Mucosa of rectum (tissue), 2 donors: ENCODE data around the gene SETD2.

Experiments
- H3K27ac ChIP-seq, 2 donors: one replicate each; pipeline ENCODE4 v1.7.0; 2013; ENCODE audit warnings: inconsistent platforms in 2 of 2, low read depth in 2 of 2, low read length in 2 of 2
- H3K27me3 ChIP-seq, 2 donors: one replicate each; pipeline ENCODE4 v1.7.0; 2013; ENCODE audit warnings: low read length in 2 of 2; ENCODE audit not compliant: control insufficient read depth in 2 of 2, insufficient read depth in 2 of 2
- H3K36me3 ChIP-seq, 2 donors: one replicate each; pipeline ENCODE4 v1.7.0; 2013; ENCODE audit warnings: low read length in 2 of 2; ENCODE audit not compliant: control insufficient read depth in 2 of 2, insufficient read depth in 2 of 2
- H3K4me1 ChIP-seq, 2 donors: one replicate each; pipeline ENCODE4 v1.7.0; 2013; ENCODE audit warnings: low read length in 2 of 2, mild to moderate bottlenecking in 1 of 2; ENCODE audit not compliant: control insufficient read depth in 2 of 2, insufficient read depth in 2 of 2
- H3K4me3 ChIP-seq, 2 donors: one replicate each; pipeline ENCODE4 v1.7.0; 2013; ENCODE audit warnings: low read length in 2 of 2
- H3K9ac ChIP-seq, 2 donors: one replicate each; pipeline ENCODE4 v1.7.0; 2013; ENCODE audit warnings: low read length in 2 of 2, low read depth in 1 of 2, mild to moderate bottlenecking in 1 of 2
- H3K9me3 ChIP-seq, 2 donors: one replicate each; pipeline ENCODE4 v1.7.0; 2013; ENCODE audit warnings: low read length in 2 of 2; ENCODE audit not compliant: control insufficient read depth in 2 of 2
- donor health status: healthy.
- donor health status: Normal muscosa, but diverticular disease.

SETD2 gene

GRCh38 chr3:46987743-46988401 lies 176.0 kb downstream of the SETD2 start:
- H3K9me3 ChIP-seq: no peaks in the 10 kb centered on the region
- H3K27me3 ChIP-seq: no peaks in the 10 kb centered on the region
- peak overlapping the region in 1 of 2 donors; percentile 30 for H3K9ac ChIP-seq
- peaks cover 8% of the 10 kb centered on the region in 2 donors for H3K36me3 ChIP-seq
- peaks cover 21 to 33% of the 10 kb centered on the region in 2 donors for H3K4me1 ChIP-seq
- peak overlapping the region; percentile 56 to 71 for H3K27ac ChIP-seq
- peak overlapping the region; percentile 42 to 49 for H3K4me3 ChIP-seq

GRCh38 chr3:46987319-46987742 lies 176.6 kb downstream of the SETD2 start:
- Histone ChIP-seq H3K4me1 (peaks cover 25 to 39% of the 10 kb centered on the region in 2 donors), H3K27me3 (no peaks in the 10 kb centered on the region), H3K36me3 (peaks cover 5 to 8% of the 10 kb centered on the region in 2 donors), H3K4me3 (peak overlapping the region; percentile 3 to 49), H3K9ac (peak overlapping the region in 1 of 2 donors; percentile 39), H3K27ac (peak overlapping the region; percentile 56 to 71), H3K9me3 (no peaks in the 10 kb centered on the region)

DNA sequence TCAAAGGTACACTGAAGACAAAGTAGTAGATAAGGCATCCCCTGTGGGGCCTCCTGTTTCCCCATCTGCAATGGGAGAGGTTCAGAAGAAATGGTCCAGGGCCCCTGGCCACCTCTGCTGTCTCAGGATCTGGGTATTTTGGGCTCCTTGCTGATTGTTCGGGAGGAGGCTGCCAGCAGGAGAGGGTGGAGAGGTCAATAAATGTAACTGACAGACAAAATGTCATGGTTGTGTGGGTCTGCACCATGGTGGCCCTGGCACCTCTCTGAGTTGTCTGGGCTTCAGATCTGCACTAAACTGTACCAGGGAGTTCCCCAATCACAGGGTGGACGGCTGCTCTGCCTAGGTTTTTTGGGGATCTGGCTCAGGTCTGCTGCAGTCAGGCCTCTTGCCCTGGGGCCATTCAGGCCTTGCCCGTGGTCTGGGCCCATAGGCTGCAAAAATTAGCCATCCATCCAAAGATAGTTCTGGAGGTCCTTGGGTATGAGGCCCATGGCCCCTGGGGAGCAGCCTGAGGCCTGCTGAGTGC lies 177.1 kb downstream of the SETD2 start:
- Histone ChIP-seq H3K9me3 (no peaks in the 10 kb centered on the region), H3K27me3 (no peaks in the 10 kb centered on the region), H3K27ac (peak overlapping the region; percentile 56 to 71), H3K36me3 (peaks cover 5 to 8% of the 10 kb centered on the region in 2 donors), H3K4me3 (peak overlapping the region; percentile 3 to 49), H3K9ac (peak overlapping the region in 1 of 2 donors; percentile 39), H3K4me1 (peaks cover 28 to 42% of the 10 kb centered on the region in 2 donors)

GRCh38 chr3:46986055-46986730 lies 177.7 kb downstream of the SETD2 start:
- Histone ChIP-seq H3K9me3 (no peaks in the 10 kb centered on the region), H3K9ac (peak overlapping the region; percentile 0 to 8), H3K4me1 (peaks cover 33 to 48% of the 10 kb centered on the region in 2 donors), H3K27me3 (no peaks in the 10 kb centered on the region), H3K4me3 (no peak overlapping the region), H3K27ac (peak overlapping the region in 1 of 2 donors; percentile 24), H3K36me3 (peaks cover 3 to 5% of the 10 kb centered on the region in 2 donors)

- Histone ChIP-seq H3K36me3 (peaks cover 3 to 5% of the 10 kb centered on the region in 2 donors), H3K9ac (peak overlapping the region in 1 of 2 donors; percentile 8), H3K4me1 (peaks cover 37 to 51% of the 10 kb centered on the region in 2 donors), H3K9me3 (no peaks in the 10 kb centered on the region), H3K27ac (peak overlapping the region in 1 of 2 donors; percentile 24), H3K4me3 (no peak overlapping the region), H3K27me3 (no peaks in the 10 kb centered on the region)
Observed at GRCh38 chr3:46985588-46985987, 178.3 kb downstream of the SETD2 start.

DNA sequence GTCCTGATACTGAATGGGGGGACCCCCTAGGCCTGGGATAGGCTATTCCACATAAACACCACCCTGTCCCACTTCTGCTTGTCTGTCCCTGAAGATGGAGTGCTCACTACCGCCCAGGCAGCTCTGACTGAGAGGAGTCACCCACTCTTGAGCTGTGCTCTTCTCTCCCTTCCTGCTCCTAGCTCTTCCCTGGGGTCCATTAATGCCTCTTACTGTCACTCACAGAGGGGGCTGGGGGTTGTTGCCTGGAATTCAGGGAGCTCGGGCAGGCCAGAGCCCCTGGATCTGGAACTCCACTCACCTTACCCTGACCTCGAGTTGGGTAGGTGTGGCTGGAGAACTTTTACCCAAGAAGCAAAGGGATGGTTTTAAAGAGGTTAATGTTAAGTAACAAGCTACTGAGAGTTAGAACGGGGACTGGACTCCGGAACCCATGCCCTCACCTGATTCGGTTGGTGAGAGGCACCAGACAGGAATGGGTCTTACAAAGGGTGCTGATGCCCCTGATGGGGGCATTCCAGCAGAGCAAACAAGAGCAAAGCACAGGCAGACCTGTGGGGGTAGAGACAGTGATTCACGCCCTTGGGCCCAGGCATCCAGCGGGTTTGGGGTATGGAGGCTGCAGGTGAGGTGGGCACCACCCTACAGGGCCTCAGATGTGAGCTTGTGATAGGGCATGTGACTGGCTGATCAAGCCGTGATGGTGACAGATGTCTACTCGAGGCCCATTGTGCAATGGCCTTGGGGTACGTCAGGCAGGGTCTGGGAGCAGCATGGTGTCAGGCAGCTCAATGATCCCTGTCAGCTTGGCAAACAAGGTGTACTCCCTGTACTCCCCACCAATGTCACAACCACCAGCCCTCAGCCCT lies 179.1 kb downstream of the SETD2 start:
- H3K9me3 ChIP-seq: no peaks in the 10 kb centered on the region
- no peak overlapping the region for H3K27ac ChIP-seq
- H3K4me3 ChIP-seq: no peak overlapping the region
- peaks cover 43 to 56% of the 10 kb centered on the region in 2 donors for H3K4me1 ChIP-seq
- H3K36me3 ChIP-seq: peaks cover 3 to 4% of the 10 kb centered on the region in 2 donors
- no peak overlapping the region for H3K9ac ChIP-seq
- no peaks in the 10 kb centered on the region for H3K27me3 ChIP-seq

GRCh38 chr3:46982546-46982945 lies 181.4 kb downstream of the SETD2 start:
- peak overlapping the region; percentile 84 to 89 for H3K27ac ChIP-seq
- no peaks in the 10 kb centered on the region for H3K9me3 ChIP-seq
- H3K27me3 ChIP-seq: no peaks in the 10 kb centered on the region
- H3K36me3 ChIP-seq: no peaks in the 10 kb centered on the region
- H3K9ac ChIP-seq: peak overlapping the region; percentile 55 to 56
- H3K4me1 ChIP-seq: peaks cover 42 to 58% of the 10 kb centered on the region in 2 donors
- peak overlapping the region in 1 of 2 donors; percentile 2 for H3K4me3 ChIP-seq

GRCh38 chr3:46981932-46982471 lies 181.9 kb downstream of the SETD2 start:
- H3K9me3 ChIP-seq: no peaks in the 10 kb centered on the region
- H3K4me3 ChIP-seq: peak overlapping the region; percentile 30 to 63
- H3K27me3 ChIP-seq: no peaks in the 10 kb centered on the region
- peak overlapping the region; percentile 49 to 64 for H3K9ac ChIP-seq
- peak overlapping the region; percentile 84 to 89 for H3K27ac ChIP-seq
- no peaks in the 10 kb centered on the region for H3K36me3 ChIP-seq
- peaks cover 37 to 57% of the 10 kb centered on the region in 2 donors for H3K4me1 ChIP-seq

DNA sequence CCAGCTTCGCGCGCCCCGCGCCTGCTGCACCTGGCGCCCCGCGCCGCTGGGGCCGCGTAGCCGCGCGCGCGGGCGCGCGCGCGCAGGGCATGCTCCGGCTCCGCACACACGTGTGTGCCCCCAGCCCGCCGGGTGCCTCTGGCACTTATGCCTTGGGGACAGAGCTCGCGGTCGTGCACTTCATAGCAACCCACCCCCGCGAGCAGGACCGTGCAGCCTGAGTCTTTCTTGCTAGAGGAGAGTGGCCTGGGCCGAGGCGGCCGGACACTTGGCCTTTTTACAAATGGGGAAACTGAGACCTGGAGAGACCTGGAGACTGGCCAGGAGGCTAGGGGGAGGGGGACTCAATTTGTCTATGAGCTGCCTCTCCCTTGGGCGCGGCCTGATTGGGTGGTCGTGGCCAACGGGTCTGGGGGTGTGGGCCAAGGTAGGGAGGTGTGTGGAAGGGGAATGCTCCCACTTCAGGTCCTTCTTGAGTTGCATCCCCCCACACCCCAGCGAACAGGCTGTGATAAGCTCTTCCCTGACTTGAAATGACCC lies 183.9 kb downstream of the SETD2 start:
- Histone ChIP-seq H3K4me1 (peaks cover 27 to 42% of the 10 kb centered on the region in 2 donors), H3K27ac (peak overlapping the region; percentile 89 to 90), H3K36me3 (no peaks in the 10 kb centered on the region), H3K4me3 (peak overlapping the region; percentile 81 to 89), H3K9ac (peak overlapping the region; percentile 68 to 97), H3K9me3 (no peaks in the 10 kb centered on the region), H3K27me3 (no peaks in the 10 kb centered on the region)
